Brain pericyte (primary cell): ENCODE results near the gene RIMS3.

Source experiments
- DNase-seq: peaks from one replicate; pipeline ENCODE4 v3.0.0-alpha.2; 2012; ENCODE audit warnings: low read depth, low spot score

RIMS3 gene

GRCh38 chr1:40653851-40654537 lies 11.5 kb downstream of the RIMS3 start:
- DNase-seq = no peak

- DNase-seq = no peak
Measured at GRCh38 chr1:40652979-40653378, 12.5 kb downstream of the RIMS3 start.

DNA sequence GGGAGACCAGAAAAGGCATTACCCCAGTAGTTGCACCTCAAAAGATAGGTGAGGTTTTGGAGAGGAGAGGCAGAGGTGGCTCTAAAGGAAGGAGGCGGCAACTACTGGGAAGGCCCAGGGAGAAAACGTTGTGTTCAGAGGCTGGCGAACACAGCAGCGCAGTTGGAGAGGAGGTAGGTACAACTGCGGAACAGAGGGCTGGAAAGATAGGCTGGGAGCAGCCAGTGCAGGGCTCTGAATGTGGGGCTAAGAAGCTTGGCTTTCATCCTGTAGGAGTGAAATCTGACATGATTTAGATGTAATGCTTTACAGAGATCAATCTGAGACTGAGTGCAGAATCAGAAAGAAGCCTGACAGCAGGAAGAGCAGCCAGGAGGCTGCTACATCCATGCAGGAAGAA lies 13.0 kb downstream of the RIMS3 start:
- no peak for DNase-seq

DNA sequence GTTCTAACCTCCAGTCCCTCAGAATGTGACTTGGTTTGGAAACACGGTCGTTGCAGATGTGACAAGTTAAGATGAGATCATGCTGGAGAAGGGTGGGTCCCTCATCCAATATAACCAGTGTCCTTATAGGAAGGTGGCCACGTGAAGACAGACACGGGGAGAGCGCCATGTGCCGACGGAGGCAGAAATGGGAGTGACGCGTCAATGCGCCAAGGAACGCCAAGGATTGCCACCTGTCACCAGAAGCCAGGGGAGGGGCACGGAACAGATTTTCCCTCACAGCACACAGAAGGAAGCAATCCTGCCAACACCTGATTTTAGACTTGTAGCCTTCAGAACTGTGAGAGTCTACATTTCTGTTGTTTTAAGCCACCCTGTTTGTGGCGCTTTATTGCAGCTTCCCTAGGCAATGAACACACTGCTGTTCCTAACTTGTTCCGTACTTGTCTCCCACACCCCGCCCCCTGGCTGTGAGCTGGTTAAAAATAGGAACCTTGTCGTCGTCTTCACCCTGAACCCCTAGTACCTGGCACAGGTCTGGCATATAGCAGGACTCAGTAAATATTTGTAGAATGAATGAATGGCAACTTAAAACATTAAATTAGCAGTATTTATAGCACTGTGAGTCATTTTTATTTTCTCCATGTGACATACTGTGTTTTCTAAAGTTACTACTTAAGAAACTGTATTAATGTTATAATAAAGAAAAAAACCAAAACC lies 14.2 kb downstream of the RIMS3 start:
- no peak for DNase-seq

DNA sequence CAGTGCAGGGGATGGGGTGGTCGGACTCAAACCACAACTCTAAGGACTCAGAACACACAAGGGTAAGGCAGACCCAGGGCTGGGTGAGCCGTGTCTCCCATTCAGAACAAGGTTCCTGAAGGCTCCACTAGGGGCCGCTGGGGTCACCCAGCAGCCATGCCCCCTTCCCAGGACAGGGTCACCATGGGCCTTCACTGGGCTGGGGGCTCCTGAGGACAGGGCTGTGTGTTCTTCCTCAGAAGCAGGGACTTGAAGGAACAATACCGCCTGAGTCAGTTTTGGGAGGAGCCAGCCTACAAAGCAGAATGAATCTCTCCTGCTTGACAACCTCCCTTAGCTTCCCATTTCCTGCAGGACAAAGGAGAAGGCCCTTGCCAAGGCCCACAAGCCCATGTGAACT lies 15.4 kb downstream of the RIMS3 start:
- no peak for DNase-seq

DNA sequence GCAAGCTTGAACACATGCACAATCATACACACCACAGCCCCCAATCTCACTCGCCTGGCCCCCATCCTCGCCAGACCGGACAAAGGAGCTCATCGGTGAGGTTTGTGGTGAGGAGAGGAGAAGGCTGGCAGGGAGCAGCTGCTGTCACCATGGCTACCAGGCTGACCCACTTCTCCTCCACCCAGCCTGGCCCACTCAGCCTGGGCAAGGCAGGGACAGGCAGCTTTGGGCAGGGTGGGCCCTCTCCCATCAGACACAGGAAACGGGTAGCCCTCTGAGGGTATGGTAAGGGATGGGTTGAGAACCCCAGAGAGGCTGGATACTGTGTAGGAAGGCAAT lies 15.9 kb downstream of the RIMS3 start:
- no peak for DNase-seq

DNA sequence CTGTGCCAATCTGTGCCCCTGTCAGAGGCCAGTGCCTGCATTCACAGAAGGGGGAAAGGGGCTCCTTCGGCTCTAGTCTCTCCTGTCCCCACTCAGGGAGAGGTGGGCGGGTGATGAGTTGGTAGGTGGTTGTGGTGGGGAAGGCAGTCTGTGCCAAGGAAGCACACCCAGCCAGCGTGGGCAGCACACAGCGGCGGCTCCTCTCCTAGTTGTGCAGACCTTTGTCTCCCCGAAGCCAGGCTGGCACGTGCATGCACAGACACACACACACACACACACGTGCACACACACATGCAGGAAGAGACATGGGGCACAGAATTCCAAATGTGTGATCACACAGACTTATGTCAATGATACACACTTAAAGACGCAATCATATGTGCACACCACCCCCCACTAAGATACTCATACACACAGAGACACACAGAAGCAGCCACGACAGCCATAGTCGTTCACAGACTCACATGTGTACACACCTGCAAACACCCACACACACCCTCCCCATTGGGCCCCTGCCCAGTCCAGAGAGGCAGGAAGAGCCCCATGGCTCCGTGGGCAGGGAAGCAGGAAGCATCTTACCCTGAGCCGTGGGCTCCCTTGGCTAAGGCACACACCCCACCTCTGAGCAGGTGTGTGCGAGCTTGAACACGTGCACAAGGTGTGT lies 16.4 kb downstream of the RIMS3 start:
- DNase-seq = no peak

DNA sequence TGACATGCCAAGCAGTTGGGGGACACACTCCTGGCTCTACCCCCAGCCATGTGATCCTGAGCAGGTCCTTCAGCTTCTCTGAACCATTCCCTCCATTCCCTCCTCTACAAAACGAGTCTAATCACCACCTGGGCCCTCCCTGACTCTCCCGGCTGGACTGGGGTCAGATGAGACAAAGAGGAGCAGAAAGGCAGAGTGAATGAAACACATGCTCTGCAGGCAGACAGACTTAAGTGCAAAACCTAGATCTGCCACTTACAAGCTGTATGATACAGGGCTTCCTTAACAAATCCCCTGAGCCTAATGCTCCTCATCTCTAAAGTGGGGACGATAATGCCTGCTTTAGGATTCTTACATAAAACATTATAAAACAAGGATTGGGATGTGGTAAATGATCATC lies 17.3 kb downstream of the RIMS3 start:
- DNase-seq = no peak

GRCh38 chr1:40646315-40646714 lies 19.2 kb downstream of the RIMS3 start:
- no peak for DNase-seq

GRCh38 chr1:40645118-40645680 lies 20.3 kb downstream of the RIMS3 start:
- no peak for DNase-seq

GRCh38 chr1:40641601-40642242 lies 23.8 kb downstream of the RIMS3 start:
- DNase-seq = no peak

DNA sequence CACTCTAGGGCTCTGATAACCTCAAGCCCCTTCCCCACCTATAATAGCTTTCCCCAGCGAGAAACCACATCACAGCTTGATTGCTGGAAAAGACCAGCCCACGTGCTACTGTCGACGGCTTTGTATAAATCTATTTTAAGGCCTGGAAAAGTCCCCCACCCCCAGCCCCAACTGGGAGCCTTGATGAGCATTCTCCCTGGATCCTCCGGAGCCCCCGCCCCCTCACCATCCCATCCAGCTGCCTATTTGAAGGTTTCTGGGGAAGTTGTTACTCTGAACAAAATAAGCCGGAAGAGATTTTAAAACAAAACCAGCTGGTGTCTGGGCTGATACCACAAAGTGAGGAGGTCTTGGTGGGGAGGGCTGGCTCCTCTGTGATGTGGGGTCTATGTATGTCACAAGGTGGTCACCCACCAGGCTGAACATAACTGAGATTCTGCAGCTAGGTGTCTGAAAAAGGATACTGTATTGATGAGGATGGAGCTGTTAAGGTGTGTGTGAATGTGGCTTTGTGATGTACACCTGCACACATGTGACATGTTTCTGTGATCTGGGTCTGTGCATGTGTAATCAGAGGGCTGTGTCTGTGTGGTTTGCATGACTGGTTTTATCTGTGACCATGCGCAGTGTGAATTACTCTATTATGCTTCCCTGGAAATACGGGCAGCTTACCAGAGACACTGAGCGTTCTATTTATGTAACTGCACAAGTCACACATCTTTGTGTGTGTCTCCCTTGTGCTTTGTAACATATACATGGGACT lies 25.0 kb downstream of the RIMS3 start:
- DNase-seq = no peak

GRCh38 chr1:40638097-40639036 lies 27.1 kb downstream of the RIMS3 start:
- DNase-seq = no peak

- DNase-seq = no peak
Measured at GRCh38 chr1:40637470-40638007, 27.9 kb downstream of the RIMS3 start.

GRCh38 chr1:40636777-40637176 lies 28.7 kb downstream of the RIMS3 start:
- DNase-seq = no peak

DNA sequence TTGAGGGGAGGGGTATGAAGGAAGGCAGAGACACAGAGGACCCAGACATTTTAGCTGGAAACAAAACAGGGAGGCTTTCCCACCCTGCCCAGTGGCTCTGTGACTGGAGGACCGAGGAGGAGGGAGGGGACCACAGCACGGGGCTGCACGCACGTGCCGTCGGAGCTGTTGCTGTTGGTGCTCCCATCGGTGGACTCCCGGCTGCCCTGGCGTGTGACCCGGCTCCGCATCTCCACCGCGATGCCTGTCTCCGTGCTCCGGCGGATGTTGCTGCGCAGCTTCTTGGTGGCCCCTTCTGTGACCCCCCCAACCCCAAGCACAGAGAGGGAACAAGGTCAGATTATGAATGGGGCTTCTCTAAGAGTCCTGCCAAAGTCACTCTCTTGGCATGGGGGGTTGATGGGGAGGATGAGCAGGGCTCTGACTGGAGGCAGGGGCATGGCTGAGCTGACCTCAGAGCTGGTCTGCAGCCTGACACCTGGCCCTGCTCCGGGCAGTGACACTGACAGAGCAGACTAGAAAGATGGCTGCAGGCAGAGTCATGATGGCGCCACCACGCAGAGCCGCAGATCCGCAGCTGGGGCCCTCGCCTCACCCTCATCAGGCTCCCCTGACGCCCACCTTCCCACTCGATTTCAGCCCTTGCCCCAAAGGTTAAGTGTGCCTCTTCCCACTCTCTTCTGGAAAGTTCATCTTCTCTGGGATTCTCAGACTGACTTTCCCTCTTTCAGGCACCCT lies 29.6 kb downstream of the RIMS3 start:
- DNase-seq = no peak

GRCh38 chr1:40634901-40635655 lies 30.4 kb downstream of the RIMS3 start:
- no peak for DNase-seq

- DNase-seq = no peak
Measured at GRCh38 chr1:40633931-40634376, 31.5 kb downstream of the RIMS3 start.

- DNase-seq = no peak
Measured at GRCh38 chr1:40633523-40633922, 32.0 kb downstream of the RIMS3 start.
